Left colon (tissue), 2 donors: ENCODE data around the gene P2RY4. TPM values are rescaled to one million over a fixed set of nuclear protein-coding genes. Genes with fewer than 3 reads are reported as not detected.
"Not testable (repeated sequence)": the region's sequence is repeated elsewhere in the genome, so short reads cannot be mapped to it uniquely, and the experiment has no call there.

ENCODE experiments used
- ATAC-seq: fragments of 200-7000 bp; cut with Tn5 transposase; one replicate; pipeline ENCODE4 v1.9.1; 2020; ENCODE audit warnings: mild to moderate bottlenecking, moderate library complexity
- DNase-seq, 2 donors: peaks; one replicate each; pipeline ENCODE4 v3.0.0-alpha.2; 2020
- intact Hi-C, 2 donors: fragments of 100-400 bp; cut with DNase I in 1 of 2; cut with micrococcal nuclease in 1 of 2; formaldehyde crosslinking; loops; one replicate each; pipeline versions ENCODE4 v1.11.2 to v1.14.0; 2022; cut with DNase I, micrococcal nuclease
- long read RNA-seq: library from polyadenylated mRNA; unstranded; transcript quantifications from one replicate; pipeline ENCODE4 v2.0.0, GENCODE V29; 2021
- total RNA-seq, 2 donors: library from RNA; stranded (reverse); fragmentation: NEBNext Ultra II Directional; extraction: Animal tissue kit (Norgen Biotek cat#: 25700); gene quantifications; one replicate each; pipeline ENCODE4 v1.2.1, GENCODE V29; 2021
- donor health status: DM: no; HTN: no; CAD: no.
- donor health status: DM: yes; HTN: yes; CAD: no.

The P2RY4 gene
- 1 to 10 TPM; 1.9 to 2.3 TPM for total RNA-seq
- long read RNA-seq: 0 reads

- intact Hi-C loops: no loop called here
- DNase-seq (no peak), ATAC-seq (no peak)
Observed at GRCh38 chrX:70260104-70260503, at the start of gene P2RY4. Gene P2RY4, minus strand, starts transcription at chrX:70260204. Its CDS starts 580 bp downstream, at chrX:70259624.

- intact Hi-C loops: no loop called here
- ATAC-seq (no peak), DNase-seq (no peak)
Observed at GRCh38 chrX:70301716-70302115, 41.7 kb upstream of the P2RY4 start.

- DNase-seq (no peak), ATAC-seq (no peak)
- intact Hi-C loops: no loop called here
Observed at GRCh38 chrX:70293621-70294020, 33.6 kb upstream of the P2RY4 start.

- DNase-seq (no peak), ATAC-seq (no peak)
- intact Hi-C loops: no loop called here
Observed at GRCh38 chrX:70292788-70293187, 32.8 kb upstream of the P2RY4 start.

- intact Hi-C loops: no loop called here
- DNase-seq (peak; percentile 81 to 82), ATAC-seq (peak; percentile 99)
Observed at GRCh38 chrX:70289793-70290770, 30.1 kb upstream of the P2RY4 start, which contains the start of the genes KIF4A and PDZD11. Gene KIF4A, plus strand, starts transcription at chrX:70290104. Its CDS starts 355 bp downstream, at chrX:70290459. Gene PDZD11, minus strand, starts transcription at chrX:70289927. Its CDS starts 586 bp downstream, at chrX:70289341.

GRCh38 chrX:70289168-70289792 lies 29.3 kb upstream of the P2RY4 start:
- intact Hi-C loops: no loop called here
- DNase-seq: no peak

GRCh38 chrX:70281951-70282350 lies 21.9 kb upstream of the P2RY4 start, which contains the start of gene RAB41:
Gene RAB41, plus strand, starts transcription at chrX:70282172. Its CDS starts 46 bp downstream, at chrX:70282218.
- DNase-seq (no peak), ATAC-seq (no peak)
- intact Hi-C loops: no loop called here

More at GRCh38 chrX:70289168-70289792, 29.3 kb upstream of the P2RY4 start:
- peak; percentile 21 for ATAC-seq

- ATAC-seq (no peak), DNase-seq (no peak)
- intact Hi-C loops: no loop called here
Observed at GRCh38 chrX:70280573-70280972, 20.6 kb upstream of the P2RY4 start.

GRCh38 chrX:70279081-70279480 lies 19.1 kb upstream of the P2RY4 start:
- ATAC-seq: no peak
- intact Hi-C loops: no loop called here
- DNase-seq: no peak

- ATAC-seq, intact Hi-C loops, DNase-seq: not testable (repeated sequence)
Observed at GRCh38 chrX:70274029-70274428, 14.0 kb upstream of the P2RY4 start.

DNA sequence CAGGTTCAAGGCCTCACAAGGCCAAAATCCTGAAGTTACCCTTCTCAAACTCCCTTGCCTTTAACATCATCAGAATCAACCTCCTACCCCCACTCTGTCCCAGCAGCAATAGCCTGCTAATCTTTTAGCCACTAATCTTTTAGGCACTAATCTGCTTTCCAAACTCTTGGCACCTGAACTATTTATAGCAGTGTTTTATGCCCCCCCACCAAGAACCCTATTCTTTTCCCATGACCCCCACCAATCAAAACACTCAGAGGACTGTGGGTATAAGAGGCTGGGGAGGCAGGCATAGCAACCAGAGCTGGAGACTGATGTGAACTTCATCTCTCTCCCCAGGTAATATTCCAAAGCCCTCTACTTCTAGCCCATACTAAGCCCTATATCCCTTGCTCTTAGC lies 8.0 kb upstream of the P2RY4 start, which contains the start of gene ARR3:
ARR3 (plus strand) TSS at position 301 of the 400 bp plus-strand sequence. CDS start 1,052 bp downstream, outside the sequence.
- intact Hi-C loops: no loop called here
- DNase-seq (no peak), ATAC-seq (no peak)

GRCh38 chrX:70264784-70265183 lies 4.8 kb upstream of the P2RY4 start:
- DNase-seq: no peak
- no peak for ATAC-seq
- intact Hi-C loops: no loop called here

DNA sequence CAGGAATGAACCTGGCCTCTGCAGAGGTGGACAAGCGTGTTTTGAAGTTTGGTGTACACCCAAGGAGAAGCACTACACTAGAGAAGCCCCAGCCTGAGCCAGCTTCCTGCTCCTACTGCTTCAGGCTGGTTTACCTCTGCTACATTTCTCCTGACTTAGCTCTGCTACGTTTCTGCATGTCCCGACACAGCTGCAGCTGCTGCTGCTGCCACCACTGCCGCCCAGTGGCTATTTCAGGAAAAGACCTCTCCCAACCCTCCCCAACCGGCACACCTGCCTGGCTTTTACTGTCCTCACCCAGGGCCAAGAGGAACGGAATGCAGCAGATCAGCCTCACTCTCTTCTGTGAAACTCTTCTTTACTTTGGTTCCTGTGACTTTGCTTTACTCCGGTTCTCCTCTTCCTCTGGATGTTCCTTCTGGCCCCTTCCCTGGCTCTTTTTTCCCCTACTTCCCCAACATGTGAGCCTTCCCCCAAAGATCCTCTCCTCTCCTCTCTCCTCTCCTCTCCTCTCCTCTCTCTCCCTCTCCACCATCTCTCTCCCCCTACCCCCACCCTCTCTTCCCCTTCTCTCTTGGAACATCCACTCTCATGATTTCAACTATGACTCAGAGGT lies 3.1 kb upstream of the P2RY4 start:
- ATAC-seq (peak; percentile 97), DNase-seq (peak; percentile 37 to 58)
- intact Hi-C loops: no loop called here

GRCh38 chrX:70257423-70258288 lies 2.3 kb downstream of the P2RY4 start:
- DNase-seq: no peak
- peak; percentile 82 for ATAC-seq
- intact Hi-C loops: no loop called here

DNA sequence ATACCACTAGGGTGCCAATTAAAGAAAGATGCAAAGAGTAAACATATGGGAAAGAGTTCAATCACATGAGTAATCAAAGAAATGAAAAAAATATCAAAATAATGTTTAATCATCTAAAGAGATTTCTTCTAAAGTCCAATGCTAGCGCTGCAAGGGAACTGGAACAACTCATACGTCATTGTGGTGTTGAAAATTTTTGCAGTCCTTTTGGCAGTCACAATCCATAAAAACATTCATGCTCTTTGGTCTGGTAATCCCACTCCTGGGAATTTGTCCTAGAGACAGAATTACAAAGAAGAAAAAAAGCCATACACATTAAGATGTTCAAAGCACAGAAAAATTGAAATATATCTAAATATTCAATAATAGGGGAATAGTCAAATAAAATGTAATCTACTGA lies 4.6 kb downstream of the P2RY4 start:
- DNase-seq: no peak
- intact Hi-C loops: no loop called here
- no peak for ATAC-seq

DNA sequence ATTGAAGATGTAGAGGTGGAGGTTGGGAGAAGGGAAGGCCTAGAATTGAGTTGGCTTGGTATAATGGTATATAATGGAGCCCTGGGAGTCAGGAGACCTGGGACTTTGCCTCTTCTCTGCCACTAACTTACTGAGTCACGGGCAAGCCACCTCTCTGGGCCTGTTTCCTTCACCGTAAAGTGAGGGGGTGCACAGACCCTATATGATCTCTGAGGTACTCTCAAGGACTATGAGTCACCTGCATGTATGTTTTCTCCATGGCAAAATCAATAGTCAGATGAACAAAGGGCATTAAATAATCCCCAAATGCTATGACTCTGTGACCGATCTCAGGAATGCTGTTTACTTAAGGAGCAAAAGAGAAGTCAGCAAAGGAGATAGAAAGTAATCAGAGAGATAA lies 5.1 kb downstream of the P2RY4 start:
- intact Hi-C loops: no loop called here
- DNase-seq: no peak
- ATAC-seq: no peak

- ATAC-seq (no peak), DNase-seq (no peak)
- intact Hi-C loops: no loop called here
Observed at GRCh38 chrX:70254063-70254400, 6.0 kb downstream of the P2RY4 start.

DNA sequence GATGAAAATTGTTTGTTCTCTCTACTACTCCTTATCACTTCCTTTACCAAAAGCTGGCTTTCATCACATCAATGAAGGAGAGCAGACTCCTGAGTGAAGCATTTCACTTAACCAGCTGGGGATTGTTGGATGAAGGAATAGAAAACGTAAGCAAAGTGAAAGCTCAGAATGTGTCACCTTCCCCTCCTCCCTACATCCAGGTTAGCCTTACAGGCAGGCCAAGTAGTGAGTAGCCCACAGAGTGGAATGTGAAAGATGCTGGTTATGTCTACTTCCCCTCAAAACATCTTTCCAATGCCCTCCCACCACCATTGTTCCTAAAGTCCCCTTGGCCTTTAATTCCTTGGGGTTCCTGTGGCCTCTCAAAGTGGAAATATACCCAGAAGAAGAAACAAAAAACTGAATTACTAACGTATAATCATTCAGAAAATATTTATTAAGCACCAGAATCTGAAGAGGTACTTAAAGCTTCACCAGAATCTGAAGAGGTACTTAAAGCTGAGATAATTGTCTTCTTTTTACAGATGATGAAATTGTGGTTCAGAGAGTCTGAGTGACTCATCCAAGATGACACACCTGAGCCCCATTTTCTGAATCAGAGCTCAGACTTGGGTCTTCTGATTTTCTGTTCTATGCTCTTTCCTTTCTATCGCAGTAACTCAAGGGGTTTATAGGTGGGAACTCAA lies 6.5 kb downstream of the P2RY4 start:
- intact Hi-C loops: no loop called here
- ATAC-seq (no peak), DNase-seq (no peak)
